Endometrium (tissue), 2 donors: ENCODE results near the gene C11orf91.
A peak's percentile ranks its signal among the peaks of the same experiment; 100 is the strongest.
"Not testable (repeated sequence)": the region's sequence is repeated elsewhere in the genome, so short reads cannot be mapped to it uniquely, and the experiment has no call there.

Experiments
- FAIRE-seq: peaks from 2 replicates; lab custom pipeline; 2012; peaks lifted over from hg19 to GRCh38; lab: Jason Lieb, UNC
- donor health status: control.
- donor health status: control.

The C11orf91 gene

DNA sequence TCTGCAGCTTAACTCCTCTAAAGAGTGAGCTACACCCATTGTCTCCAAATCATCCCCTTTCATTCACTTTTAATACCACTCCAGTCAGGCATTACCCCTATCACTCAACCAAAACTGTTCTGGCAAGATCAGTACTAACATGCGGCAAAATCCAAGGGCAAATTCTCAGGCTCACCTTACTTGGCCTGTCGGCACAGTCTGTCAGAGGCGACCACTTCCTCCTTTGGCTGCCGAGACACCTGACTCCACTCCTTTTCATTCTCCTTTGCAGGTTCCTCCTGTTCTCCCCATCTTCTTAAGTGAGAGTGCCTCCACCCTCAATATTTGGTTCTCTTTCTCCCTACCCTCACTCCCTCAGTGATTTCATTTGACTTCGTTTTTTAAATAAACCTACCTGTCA lies 4.2 kb downstream of the C11orf91 start:
- no peak for FAIRE-seq

DNA sequence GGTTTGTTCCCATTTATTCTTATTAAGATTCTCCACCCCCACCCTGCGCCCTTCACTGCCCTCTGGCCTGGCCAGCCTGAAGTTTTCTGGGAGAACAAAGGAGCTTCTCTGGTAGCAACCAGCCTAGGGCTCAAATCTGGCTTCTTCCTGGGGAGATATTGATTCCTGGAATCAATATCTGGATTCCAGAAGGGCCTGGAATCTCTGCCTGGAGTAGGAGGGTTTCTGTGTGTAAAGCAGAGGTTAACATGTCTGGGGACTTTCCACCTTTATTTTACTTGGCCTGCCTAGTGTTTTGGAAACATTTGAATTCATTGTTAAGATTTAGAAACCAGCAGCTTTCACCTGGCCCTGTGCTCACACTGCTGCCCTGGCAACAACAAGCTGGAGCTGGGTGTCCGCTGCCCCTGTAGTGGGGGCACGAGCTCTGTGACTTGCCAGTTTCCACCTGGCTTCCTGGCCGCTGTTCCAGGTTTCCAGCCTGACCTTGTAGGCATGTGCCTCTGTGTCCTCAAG lies 5.5 kb downstream of the C11orf91 start:
- FAIRE-seq = no peak

DNA sequence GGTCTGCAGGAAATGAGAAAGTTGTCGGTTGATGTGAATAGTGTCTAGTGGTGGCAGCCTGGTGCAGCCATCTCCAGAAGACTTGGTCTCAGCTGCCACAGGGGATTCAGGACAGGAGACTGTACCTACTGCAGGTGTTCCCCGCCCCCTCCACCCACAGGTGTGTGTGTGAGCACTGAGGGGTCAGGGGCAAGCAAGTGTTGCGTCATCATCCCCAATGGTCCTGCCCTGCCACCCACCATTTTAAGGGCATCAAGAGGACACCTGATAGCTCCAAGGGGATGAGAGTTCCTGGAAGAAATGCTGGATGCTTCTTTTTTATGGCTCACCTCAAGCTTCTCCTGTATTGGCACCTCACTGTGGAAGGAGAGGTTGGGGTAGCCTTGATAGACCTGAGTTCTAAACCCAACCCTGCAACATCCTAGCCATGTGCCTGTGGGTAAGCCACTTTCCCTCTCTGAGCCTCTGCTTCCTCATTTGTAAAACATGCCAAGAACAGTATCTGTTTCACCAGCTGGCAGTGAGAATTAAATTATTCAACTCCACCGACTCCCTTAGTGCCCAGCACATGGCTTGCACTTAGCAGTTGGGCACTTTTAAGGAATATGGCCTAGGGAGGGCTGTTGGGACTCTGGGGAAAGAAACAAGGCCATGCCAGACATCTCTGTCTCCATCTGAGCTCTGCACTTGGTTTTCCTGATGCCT lies 6.1 kb downstream of the C11orf91 start:
- FAIRE-seq = no peak

DNA sequence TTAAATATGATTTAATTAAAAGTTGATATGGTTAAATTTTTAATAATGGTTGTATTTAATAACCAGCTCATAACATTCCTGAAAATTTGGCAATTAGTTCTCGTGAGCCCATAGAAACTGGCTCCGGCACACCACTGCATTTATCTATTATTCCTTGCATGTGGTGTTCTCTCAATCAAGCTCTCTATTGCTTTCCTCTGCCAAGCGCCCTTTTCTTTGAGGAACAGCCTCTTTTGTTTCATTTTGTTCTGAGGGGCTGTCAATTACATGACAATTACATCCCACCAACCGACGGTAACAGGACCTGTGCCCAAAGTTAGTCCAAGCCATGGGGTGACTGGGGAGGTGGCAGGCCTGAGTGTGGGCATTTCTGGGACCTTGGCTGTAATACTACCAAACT lies 8.1 kb downstream of the C11orf91 start:
- no peak for FAIRE-seq

DNA sequence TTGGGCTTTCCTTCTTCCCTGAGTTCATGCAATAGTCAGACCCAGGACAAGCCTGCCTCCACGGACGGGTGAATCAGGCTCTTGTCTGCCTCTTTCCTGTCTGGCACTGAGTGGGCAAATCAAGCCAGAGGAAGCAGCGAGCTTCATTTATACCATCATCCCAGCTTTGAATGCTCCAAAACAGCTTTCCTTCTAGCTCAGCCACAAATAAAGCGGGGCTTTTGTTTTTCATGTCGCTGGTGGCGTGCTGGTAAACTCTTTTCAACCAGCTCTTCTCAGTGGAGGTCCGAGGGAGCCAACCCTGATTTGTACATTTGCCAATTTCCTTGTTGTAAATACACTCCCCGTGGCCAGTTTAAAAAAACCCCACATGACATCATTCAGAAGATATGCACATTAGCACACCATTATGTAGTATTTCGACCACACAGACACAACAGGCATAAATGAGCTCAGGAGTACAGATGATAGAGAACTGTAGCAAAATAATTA lies 8.6 kb downstream of the C11orf91 start:
- peak; percentile 90 for FAIRE-seq

DNA sequence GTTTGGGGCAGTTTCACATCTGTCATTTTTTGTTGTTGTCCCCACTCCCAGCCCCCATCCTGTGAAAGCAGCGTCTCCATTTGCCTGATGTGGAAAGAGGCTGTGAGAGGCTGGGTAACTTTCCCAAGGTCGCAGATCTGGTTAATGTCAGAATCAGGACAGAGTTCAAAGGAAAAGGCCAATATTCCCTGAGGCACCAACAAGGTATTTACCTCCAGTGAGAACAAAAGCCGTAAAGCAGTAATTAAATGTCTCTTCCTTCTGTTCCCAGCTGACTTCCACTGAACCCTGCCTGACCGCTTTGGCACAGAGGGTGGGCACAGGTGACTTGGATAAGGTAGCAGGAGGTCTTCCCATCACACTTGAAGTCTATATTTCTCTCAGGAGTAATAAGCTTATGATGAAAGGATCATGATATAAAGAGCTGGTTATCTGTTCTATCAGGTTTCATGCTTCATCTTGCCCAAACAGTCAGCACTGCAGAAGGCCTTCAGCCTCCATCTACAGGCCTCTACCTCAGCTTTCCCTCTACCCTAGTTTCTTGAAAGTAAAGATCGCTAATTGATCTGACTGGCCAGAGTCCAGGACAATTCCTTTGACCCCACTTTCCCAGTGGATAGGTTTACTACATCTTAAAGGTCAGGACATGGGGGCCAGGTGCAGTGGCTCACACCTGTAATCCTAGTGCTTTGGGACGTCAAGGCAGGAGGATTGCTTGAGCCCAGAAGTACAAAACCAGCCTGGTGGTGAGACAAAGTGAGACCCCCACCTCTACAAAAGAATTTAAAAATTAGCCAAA lies 9.4 kb downstream of the C11orf91 start:
- FAIRE-seq = no peak

DNA sequence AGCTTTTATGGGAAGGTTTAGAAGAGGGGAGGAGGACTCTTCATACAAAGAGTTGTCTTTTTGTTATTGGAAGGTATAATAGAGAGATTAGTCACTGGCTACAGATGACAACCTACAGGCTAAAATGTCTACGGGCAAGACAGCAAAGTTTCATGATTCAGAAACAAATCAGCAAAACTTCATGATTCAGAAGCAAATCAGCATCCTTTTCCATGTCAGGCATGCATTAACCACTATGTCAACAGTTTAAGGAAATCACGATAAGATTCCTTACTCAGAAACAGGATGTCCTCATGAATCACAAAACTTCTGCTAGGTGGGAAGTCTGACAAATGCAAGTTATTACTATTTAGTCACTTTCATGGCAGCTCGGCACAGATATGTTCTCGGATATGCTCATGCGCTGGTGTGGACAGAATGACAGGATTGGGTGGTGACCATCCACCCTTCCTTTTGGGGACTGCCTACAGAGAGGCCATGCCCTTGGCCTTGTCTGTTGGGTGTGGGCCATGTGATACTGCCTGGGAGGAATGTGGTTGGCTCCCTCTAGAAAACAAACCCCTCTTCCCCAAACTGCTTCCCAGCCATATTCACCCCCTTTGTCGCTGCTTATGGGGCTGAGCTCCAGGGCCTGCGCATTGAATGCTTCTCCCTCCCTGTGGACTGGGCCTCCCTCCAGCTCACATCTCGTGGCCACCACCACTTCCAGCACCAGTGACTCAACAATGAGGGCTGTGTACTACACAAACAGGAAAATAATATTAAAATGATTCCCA lies 10.1 kb downstream of the C11orf91 start:
- FAIRE-seq = no peak

DNA sequence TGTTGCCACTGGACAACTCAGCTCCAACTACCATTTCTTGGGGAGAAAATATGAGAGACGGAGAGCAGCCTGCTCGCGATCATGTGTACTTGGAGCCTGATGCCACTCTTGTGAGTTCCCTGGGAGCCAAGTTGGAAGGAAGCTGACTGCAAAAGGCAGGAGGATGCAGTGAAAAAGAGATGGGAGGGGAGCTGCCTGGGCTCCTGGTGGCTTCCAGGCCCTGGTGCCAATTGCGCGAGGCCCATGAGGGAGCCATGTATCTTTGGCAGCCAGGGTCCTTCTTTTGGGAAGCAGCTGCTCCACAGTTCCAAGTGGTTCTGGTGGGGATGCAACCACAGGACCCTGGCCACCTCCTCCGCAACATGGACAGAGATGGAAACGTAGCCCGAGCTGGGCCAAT lies 11.1 kb downstream of the C11orf91 start:
- no peak for FAIRE-seq

DNA sequence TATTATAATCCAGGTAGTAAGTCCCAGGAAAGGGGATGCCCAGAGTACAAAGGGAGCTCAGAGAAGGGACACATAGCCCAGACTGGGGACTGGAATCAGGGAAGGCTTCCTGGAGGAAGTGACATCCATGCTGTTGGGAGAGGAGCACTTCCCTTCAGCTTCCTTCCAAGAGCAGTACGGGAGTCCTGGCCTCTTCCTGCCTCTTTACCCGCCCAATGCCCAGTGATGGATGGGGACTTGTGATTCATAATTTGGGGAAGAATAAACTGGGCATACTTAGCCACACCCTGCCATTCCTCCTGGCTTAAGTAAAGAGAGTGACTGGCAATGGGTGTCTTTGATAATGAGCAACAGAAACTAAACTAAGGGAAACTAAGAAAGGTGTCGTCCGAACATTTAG lies 11.5 kb downstream of the C11orf91 start:
- FAIRE-seq = no peak

DNA sequence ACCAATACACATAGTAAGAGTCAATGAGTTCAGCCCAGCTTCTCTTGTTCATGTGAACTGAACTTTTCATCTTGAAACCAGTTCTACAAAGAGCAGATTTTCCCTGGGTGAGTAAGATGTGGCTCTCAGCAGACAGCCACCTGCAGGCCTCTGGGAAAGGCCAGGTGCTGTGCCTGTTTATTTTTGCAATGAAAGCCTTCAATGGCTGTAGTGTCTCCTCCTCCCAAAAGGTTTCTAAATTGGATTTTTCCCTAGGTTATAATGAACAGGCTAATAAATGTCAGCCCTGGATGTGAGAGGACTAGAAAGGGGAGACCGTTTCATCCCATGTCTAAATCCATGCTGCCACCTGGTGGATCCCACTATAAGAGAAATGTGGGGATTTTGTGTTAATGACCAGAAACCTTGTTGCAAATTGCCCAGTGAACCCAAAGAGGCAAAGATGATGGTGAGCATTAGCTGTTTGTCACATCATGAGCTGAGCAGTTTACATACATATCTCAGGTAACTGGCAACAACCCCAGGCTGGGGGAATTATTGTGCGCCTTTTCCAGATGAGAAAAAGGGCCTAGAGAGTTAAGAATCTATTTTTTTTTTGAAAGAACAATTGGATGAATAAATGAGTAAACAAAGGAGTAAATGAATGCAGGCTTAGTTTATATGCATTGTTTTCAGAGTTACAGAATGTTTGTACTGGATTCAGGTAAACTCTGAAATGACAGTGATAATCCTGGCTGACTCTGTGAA lies 12.7 kb downstream of the C11orf91 start:
- FAIRE-seq = peak; percentile 29

DNA sequence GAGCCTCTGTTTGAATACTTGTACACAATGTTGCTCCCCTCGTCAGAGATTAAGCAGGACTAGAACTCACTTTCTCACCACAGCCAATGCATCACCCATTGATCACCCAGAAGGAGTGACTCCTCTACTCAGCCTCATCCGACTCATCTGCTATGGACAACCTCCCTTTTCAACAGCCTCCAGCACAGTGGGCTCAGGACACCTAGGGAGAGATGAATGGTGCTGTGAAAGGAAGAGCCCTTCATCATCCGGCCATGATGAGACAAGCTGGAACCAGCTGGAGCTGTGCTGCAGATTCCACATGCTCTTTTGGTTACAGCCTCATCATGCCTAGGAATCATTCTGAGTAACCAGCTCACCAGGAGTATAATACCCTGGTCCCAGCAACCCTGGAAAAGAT lies 15.5 kb downstream of the C11orf91 start:
- no peak for FAIRE-seq

DNA sequence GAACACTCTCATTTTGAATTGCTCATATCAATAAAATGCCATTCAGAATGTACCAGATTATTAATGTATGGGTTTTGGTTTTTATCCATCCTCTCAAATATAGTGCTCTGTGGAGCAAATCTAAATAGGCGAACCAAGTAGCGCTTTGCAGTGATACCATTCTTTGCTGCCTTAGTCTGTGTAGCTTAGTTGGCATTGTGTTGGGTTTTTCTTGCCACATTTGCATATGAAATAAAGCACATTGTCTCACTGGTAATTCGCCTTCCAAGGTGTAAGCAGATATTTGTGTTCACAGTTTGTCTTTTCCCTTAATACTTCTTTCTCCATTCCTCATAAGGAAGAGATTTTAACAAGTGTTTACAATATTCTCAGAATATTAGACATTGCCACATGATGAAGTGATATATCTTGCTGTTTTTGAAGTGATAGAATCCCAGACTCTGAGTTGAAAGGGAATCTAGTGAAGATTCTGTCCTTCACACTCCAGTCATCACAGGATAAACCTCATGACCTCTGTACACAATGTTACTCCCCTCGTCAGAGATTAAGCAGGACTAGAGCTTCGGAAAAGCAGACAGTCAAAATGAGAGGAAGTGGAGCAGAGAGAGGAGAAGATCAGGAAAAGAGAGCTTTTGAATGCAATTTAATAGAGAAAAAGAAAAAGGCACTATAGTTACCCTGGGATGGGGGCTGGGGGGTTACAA lies 16.5 kb downstream of the C11orf91 start:
- FAIRE-seq = no peak

DNA sequence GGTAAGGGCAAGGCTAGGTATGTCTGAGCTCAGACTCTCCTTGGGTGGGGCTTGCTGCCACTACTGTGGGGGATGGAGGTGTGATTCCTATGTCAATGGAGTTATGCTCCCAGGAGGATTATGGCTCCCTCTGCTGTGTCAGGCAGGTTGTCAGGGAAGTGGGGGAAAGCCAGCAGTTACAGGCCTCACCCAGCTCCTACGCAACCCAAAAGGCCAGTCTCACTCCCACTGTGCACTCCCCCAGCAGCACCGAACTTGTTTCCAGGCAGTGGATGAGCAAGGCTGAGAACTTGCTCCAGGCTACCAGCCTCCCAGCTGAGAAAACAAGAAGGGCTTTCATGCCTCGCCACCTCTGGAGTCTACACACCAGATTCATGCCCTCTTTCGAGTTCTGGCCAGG lies 18.2 kb downstream of the C11orf91 start:
- no peak for FAIRE-seq

DNA sequence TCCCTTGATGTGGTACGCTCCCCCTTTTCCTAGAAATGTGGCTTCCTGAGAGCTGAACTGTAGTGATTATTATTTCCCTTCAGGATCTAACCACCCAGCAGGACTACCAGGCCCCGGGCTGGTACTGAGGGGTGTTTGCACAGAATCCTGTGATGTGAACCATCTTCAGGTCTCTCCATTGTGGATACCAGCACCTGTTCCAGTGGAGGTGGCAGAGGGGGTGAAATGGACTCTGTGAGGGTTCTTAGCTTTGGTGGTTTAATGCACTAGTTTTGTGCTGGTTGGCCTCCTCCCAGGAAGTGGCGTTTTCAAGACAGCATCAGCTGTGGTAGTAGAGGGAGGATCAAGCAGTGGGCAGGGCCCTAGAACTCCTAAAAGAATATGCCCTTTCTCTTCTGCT lies 18.6 kb downstream of the C11orf91 start:
- FAIRE-seq = no peak

DNA sequence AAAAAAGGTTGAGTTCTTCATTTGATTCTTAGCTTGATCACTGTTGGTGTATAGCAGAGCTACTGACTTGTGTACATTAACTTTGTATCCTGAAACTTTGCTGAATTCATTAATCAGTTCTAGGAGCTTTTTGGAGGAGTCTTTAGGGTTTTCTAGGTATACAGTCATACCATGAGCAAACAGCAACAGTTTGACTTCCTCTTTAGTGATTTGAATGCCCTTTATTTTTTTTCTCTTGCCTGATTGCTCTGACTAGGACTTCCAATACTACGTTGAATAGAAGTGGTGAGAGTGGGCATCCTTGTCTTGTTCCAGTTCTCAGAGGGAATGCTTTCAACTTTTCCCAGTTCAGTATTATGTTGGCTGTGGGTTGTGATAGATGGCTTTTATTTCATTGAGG lies 22.0 kb downstream of the C11orf91 start:
- FAIRE-seq = not testable (repeated sequence)

DNA sequence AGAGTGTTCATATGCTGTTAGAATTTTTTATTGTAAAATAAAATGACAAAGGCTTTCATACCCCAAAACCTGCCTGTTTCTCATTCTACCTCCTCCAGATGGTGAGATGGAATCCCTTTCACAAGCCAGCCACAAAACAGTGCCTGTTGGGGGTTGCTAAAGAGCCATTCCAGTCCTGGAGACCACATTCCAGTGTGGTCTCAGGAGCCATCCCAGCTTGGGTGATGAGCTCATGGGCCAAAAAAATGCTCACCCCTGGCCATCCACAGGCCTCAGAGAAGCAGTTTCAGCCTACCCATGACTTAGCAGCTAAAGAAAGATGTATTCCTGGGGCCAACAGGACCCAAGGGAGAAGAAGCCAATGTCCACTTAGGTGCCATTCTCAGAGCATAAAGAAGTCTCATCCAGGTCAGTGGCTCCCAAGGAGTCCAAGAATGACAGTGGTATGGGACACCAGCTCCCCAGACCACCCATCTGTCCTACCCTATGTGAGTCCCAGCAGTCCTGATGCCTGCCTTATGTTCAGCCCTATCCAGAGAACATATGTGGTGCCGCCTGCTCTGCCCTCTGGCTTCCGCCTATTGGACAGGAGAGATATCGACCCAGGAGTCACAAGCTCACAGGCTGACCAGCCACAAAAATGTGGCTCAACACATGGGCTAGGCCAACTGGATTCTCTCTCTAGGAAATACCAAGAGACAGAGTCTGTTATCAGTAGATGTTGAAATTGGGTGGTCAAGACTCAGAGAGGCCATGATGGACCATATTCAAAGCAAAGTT lies 26.4 kb downstream of the C11orf91 start:
- no peak for FAIRE-seq

DNA sequence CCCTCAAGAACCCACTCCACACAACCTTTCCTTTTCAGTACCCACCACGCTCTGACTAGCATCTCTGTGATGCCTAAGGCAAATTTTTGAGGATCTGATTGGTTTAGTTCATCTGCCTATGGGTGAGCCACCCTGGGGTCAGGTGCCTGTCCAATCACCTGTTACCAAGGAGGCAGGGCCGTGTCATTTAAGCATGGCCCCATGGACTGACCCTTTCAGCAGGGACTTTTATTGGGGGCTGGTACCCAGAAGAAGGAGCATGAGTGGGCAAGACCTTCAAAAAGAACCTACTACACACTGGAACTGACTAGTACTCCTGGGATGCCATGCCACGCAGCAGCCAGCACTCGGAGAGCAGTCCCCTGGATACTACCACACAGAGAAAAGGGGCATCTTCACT lies 28.4 kb downstream of the C11orf91 start:
- no peak for FAIRE-seq

DNA sequence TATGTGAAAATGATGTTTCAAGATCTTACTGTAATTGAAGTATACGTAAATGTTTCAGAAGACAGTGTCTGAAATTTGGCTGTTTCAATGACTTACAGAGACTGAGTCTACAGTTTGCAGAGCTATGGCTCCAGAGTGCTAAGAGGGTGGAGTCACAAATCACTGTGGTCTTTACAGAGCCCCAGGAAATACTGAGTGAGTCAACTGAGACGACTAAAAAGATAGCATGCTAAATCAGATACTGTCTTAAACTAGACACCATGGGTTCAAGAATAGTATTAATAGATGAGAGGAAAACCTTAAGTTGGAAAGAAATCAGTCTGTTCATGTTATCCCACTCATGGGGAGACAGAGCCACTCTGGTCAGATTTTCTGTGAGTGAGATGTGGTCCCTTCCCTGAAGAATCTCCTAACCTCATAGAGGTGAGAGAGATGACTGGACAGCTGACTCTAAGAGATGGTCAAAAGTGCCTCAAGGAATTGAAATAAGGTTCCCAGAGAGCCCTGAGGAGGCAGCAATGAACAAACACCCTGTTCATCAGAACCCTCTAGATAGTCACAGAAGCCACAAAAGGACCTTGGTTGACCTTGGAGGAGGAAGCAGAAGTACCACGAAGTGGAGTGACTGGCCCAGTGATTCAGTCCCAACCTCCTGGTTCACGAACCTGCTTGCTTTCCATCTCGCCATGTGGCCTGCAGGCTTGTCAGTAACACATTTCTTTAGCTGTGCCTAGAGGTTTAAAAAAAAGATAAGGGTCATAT lies 30.2 kb downstream of the C11orf91 start:
- FAIRE-seq = no peak

DNA sequence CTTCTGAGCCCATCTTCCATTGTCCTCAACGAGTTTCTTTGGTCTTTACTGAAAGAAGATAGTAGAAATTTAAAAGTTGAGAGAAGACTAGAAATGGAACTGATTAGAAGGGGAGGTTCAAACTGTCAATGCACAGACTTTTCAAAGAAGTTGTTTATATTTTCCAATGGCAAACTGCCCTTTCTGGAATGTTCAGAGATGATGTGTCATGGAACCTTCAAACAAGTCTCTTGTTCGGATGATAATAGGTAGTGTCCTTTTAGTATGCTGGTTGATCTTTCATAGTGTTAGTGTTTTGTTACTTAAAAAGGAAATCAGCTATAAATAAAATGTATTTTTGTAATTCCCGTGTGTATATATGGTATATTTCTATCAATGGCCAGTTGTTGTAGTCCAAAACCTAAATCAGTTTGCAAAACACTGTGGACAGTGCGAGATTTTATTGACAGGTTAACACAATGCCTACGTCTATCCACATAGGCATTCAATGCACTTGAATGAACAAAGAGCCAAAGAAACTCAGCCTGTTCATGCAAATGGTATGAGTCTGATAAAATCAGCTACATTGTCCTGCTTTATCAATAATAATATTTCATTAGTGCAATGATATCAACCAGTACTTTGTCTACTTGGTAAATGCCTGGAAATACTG lies 30.9 kb downstream of the C11orf91 start:
- no peak for FAIRE-seq
